ENCODE results near the gene MEN1.

DNA sequence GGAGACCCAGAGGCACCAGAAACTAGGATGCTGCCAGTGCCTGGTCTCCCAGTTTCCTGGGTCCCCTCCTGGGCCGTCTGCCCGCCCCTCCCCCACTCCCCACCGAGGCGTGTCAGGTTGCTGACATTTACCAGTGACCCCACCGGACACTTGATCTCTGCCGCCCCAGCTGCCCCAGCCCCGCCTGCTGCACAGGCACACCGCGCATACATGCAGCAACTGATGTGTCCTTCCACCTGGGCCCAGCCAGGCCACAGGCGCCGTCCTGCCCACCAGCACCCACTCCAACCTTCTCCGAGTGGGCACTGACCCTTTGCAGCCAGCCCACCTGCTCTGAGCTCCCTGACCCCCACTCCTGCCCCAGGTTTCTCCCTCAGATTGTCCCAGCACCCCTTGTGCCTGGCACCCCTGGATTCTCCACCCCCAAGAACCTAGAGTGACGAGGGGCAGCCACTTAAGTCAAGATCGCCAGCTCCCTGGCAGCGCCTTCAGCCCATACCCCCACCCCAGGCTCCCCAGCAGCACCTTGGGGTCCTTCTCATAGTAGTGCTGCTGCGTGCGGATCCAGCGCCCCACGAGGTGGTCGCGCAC, 51.1 kb downstream of the MEN1 start:
- TF ChIP-seq ZFP30 (CRISPR knock-in tag; IDR thresholded peaks at IDR 0.05) (no peak), BACH2 (CRISPR knock-in tag; IDR thresholded peaks at IDR 0.05; ENCODE audit: borderline replicate concordance) (no peak)
- TF ChIP-seq, protein P1, sequence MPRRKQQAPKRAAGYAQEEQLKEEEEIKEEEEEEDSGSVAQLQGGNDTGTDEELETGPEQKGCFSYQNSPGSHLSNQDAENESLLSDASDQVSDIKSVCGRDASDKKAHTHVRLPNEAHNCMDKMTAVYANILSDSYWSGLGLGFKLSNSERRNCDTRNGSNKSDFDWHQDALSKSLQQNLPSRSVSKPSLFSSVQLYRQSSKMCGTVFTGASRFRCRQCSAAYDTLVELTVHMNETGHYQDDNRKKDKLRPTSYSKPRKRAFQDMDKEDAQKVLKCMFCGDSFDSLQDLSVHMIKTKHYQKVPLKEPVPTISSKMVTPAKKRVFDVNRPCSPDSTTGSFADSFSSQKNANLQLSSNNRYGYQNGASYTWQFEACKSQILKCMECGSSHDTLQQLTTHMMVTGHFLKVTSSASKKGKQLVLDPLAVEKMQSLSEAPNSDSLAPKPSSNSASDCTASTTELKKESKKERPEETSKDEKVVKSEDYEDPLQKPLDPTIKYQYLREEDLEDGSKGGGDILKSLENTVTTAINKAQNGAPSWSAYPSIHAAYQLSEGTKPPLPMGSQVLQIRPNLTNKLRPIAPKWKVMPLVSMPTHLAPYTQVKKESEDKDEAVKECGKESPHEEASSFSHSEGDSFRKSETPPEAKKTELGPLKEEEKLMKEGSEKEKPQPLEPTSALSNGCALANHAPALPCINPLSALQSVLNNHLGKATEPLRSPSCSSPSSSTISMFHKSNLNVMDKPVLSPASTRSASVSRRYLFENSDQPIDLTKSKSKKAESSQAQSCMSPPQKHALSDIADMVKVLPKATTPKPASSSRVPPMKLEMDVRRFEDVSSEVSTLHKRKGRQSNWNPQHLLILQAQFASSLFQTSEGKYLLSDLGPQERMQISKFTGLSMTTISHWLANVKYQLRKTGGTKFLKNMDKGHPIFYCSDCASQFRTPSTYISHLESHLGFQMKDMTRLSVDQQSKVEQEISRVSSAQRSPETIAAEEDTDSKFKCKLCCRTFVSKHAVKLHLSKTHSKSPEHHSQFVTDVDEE (CRISPR knock-in tag; IDR thresholded peaks at IDR 0.05), result no peak
- TF ChIP-seq, protein P2, sequence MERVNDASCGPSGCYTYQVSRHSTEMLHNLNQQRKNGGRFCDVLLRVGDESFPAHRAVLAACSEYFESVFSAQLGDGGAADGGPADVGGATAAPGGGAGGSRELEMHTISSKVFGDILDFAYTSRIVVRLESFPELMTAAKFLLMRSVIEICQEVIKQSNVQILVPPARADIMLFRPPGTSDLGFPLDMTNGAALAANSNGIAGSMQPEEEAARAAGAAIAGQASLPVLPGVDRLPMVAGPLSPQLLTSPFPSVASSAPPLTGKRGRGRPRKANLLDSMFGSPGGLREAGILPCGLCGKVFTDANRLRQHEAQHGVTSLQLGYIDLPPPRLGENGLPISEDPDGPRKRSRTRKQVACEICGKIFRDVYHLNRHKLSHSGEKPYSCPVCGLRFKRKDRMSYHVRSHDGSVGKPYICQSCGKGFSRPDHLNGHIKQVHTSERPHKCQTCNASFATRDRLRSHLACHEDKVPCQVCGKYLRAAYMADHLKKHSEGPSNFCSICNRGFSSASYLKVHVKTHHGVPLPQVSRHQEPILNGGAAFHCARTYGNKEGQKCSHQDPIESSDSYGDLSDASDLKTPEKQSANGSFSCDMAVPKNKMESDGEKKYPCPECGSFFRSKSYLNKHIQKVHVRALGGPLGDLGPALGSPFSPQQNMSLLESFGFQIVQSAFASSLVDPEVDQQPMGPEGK (CRISPR knock-in tag; IDR thresholded peaks at IDR 0.05; ENCODE audit: borderline replicate concordance), result no peak
